IMR-90 (cell line): Measurements from ENCODE around the gene PFDN6. TPM values are rescaled to one million over a fixed set of nuclear protein-coding genes. Genes with fewer than 3 reads are reported as not detected.
"Not testable (repeated sequence)": the region's sequence is repeated elsewhere in the genome, so short reads cannot be mapped to it uniquely, and the experiment has no call there.

Experiments used
- ATAC-seq: fragments of 200-7000 bp; cut with Tn5 transposase; 2 replicates; pipeline ENCODE4 v1.9.1; 2020; ENCODE audit warnings: low read depth, mild to moderate bottlenecking, moderate library complexity
- BruUV-seq: library from RNA; stranded (reverse); fragments of 400-500 nt; replicated peaks from 2 replicates; lab custom pipeline; 2021; lab: Mats Ljungman, UMichigan
- CTCF ChIA-PET: fragments of 300-600 bp; formaldehyde crosslinking; extraction: SDS; loops from one replicate; lab custom pipeline; 2021; ENCODE audit warnings: antibody characterized with exemption; lab: Yijun Ruan, JAX
- POLR2A ChIA-PET: fragments of 300-600 bp; sonication (Branson Sonifier 250); formaldehyde crosslinking; loops from one replicate; lab custom pipeline; 2022; ENCODE audit warnings: antibody characterized with exemption; ENCODE audit not compliant: unreplicated experiment; lab: Charles Lee
- DNase-seq: peaks from one replicate; pipeline ENCODE4 v3.0.0; 2013
- H2AFZ ChIP-seq: replicated peaks from 2 replicates; pipeline ENCODE3; 2013; ENCODE audit warnings: low read length, mild to moderate bottlenecking; ENCODE audit not compliant: poor library complexity
- H2AK5ac ChIP-seq: 2 replicates; pipeline ENCODE4 v1.6.1; 2013; ENCODE audit warnings: low read depth, low read length, inconsistent platforms
- H2AK9ac ChIP-seq: replicated peaks from 2 replicates; pipeline ENCODE3; 2013; ENCODE audit warnings: mild to moderate bottlenecking, low read depth, low read length, moderate library complexity; ENCODE audit not compliant: poor library complexity
- H2BK120ac ChIP-seq: 2 replicates; pipeline ENCODE4 v1.6.1; 2013; ENCODE audit warnings: low read depth, low read length, inconsistent platforms
- H2BK15ac ChIP-seq: 3 replicates; pipeline ENCODE4 v1.6.1; 2013; ENCODE audit warnings: low read depth, low read length, inconsistent platforms
- H2BK20ac ChIP-seq: 2 replicates; pipeline ENCODE4 v1.6.1; 2013; ENCODE audit warnings: low read depth, mild to moderate bottlenecking, inconsistent platforms, low read length, moderate library complexity
- H2BK5ac ChIP-seq: 2 replicates; pipeline ENCODE4 v1.6.1; 2013; ENCODE audit warnings: mild to moderate bottlenecking, low read depth, low read length, inconsistent platforms; ENCODE audit not compliant: poor library complexity, severe bottlenecking
- H3K14ac ChIP-seq: replicated peaks from 2 replicates; pipeline ENCODE4 v1.6.1; 2013; ENCODE audit warnings: low read depth, low read length, inconsistent platforms
- H3K18ac ChIP-seq: 2 replicates; pipeline ENCODE4 v1.6.1; 2013; ENCODE audit warnings: low read depth, low read length, control low read depth
- H3K23ac ChIP-seq: 2 replicates; pipeline ENCODE4 v1.6.1; 2013; ENCODE audit warnings: low read depth, low read length, inconsistent platforms
- H3K27ac ChIP-seq: 2 replicates; pipeline ENCODE4 v1.5.1; 2013; ENCODE audit warnings: mild to moderate bottlenecking, control low read depth, low read length; ENCODE audit not compliant: insufficient read depth
- H3K27me3 ChIP-seq: 2 replicates; pipeline ENCODE4 v1.6.1; 2013; ENCODE audit warnings: low read length; ENCODE audit not compliant: control insufficient read depth, insufficient read depth
- H3K36me3 ChIP-seq: 2 replicates; pipeline ENCODE4 v1.6.1; 2013; ENCODE audit warnings: low read length, mixed read lengths; ENCODE audit not compliant: control insufficient read depth, insufficient read depth
- H3K4ac ChIP-seq: 2 replicates; pipeline ENCODE4 v1.6.1; 2013; ENCODE audit warnings: low read depth, low read length, inconsistent platforms
- H3K4me1 ChIP-seq: 2 replicates; pipeline ENCODE4 v1.6.1; 2013; ENCODE audit warnings: low read length, mixed read lengths; ENCODE audit not compliant: control insufficient read depth, insufficient read depth
- H3K4me2 ChIP-seq: 2 replicates; pipeline ENCODE4 v1.6.1; 2013; ENCODE audit warnings: low read depth, mild to moderate bottlenecking, control low read depth, low read length, moderate library complexity
- H3K4me3 ChIP-seq: 2 replicates; pipeline ENCODE4 v1.5.1; 2013; ENCODE audit warnings: low read depth, mild to moderate bottlenecking, control low read depth, low read length, moderate library complexity; ENCODE audit not compliant: insufficient read depth
- H3K56ac ChIP-seq: 2 replicates; pipeline ENCODE4 v1.6.1; 2013; ENCODE audit warnings: low read length, inconsistent platforms; ENCODE audit not compliant: insufficient read depth; ENCODE audit errors: extremely low read depth
- H3K79me1 ChIP-seq, 2 experiments: 2 replicates each; pipeline ENCODE4 v1.6.1; 2013; ENCODE audit warnings: low read length in 2 of 2, inconsistent platforms in 1 of 2, low read depth in 1 of 2
- H3K9ac ChIP-seq: 2 replicates; pipeline ENCODE4 v1.6.1; 2013; ENCODE audit warnings: low read depth, low read length, control low read depth
- H3K9me1 ChIP-seq: 2 replicates; pipeline ENCODE4 v1.6.1; 2013; ENCODE audit warnings: low read length, inconsistent platforms; ENCODE audit not compliant: insufficient read depth
- H3K9me3 ChIP-seq: 2 replicates; pipeline ENCODE4 v1.6.1; 2013; ENCODE audit warnings: low read length; ENCODE audit not compliant: control insufficient read depth, insufficient read depth
- H4K20me1 ChIP-seq: 2 replicates; pipeline ENCODE4 v1.6.1; 2013; ENCODE audit warnings: low read length, inconsistent platforms; ENCODE audit not compliant: insufficient read depth
- H4K5ac ChIP-seq: 2 replicates; pipeline ENCODE4 v1.6.1; 2013; ENCODE audit warnings: mild to moderate bottlenecking, low read depth, low read length, control low read depth
- H4K8ac ChIP-seq, 2 experiments: 2 replicates each; pipeline ENCODE4 v1.6.1; 2013; ENCODE audit warnings: low read depth in 2 of 2, low read length in 2 of 2, control low read depth in 1 of 2, inconsistent platforms in 1 of 2
- H4K91ac ChIP-seq: 2 replicates; pipeline ENCODE4 v1.6.1; 2013; ENCODE audit warnings: low read depth, low read length, inconsistent platforms; ENCODE audit not compliant: insufficient read depth
- WGBS, 2 experiments: methylation state at CpG; one replicate each; pipeline versions ENCODE4 v1.1.5 to v1.1.7; 2013; ENCODE audit warnings: missing lambda C conversion rate in 2 of 2; ENCODE audit not compliant: insufficient read length in 1 of 2; ENCODE audit errors: extremely low coverage in 2 of 2; 5-methylcytosine and 5-hydroxymethylcytosine counted together
- dilution Hi-C: fragments of 300-500 bp; cut with HindIII; formaldehyde crosslinking; loops from one replicate; pipeline ENCODE4 v1.14.3; 2018; ENCODE audit warnings: low sequenced_read_pairs; ENCODE audit not compliant: unreplicated experiment
- in situ Hi-C: fragments of 300-500 bp; cut with MboI; formaldehyde crosslinking; loops from 3 replicates; pipeline ENCODE4 v1.14.3; 2019; ENCODE audit warnings: low sequenced_read_pairs, inconsistent platforms, mixed read lengths
- intact Hi-C: fragments of 100-400 bp; cut with micrococcal nuclease; formaldehyde crosslinking; loops from 2 replicates; pipeline ENCODE4 v1.10.0; 2022
- polyA plus RNA-seq, 3 experiments: library from polyadenylated mRNA; depleted of rRNA; stranded (reverse); fragments of >200 nt; gene quantifications; 2 replicates each; pipeline ENCODE4 v1.2.3, GENCODE V29; 2012; ENCODE audit warnings: low replicate concordance in 1 of 3
- total RNA-seq: library from RNA; depleted of rRNA; stranded (reverse); fragments of >200 nt; gene quantifications from 2 replicates; pipeline ENCODE4 v1.2.3, GENCODE V29; 2012

The PFDN6 gene
- total and polyA plus RNA-seq, 2 of the 4 experiments (the other 2 are of a cell fraction): 24.4 to 92.1 TPM

GRCh38 chr6:33262490-33262889 lies 26.9 kb upstream of the PFDN6 start:
- H4K8ac ChIP-seq, H3K9ac ChIP-seq, H3K4ac ChIP-seq, H2BK120ac ChIP-seq, H3K27me3 ChIP-seq, DNase-seq, BruUV-seq, H2BK20ac ChIP-seq, H2AFZ ChIP-seq, H2AK9ac ChIP-seq, ATAC-seq, H2BK15ac ChIP-seq, H3K23ac ChIP-seq, H3K14ac ChIP-seq, intact Hi-C loops, dilution Hi-C loops, H4K5ac ChIP-seq, in situ Hi-C loops, POLR2A ChIA-PET, H4K20me1 ChIP-seq, H3K4me1 ChIP-seq, H3K4me3 ChIP-seq, H4K91ac ChIP-seq, H3K27ac ChIP-seq, H3K79me1 ChIP-seq, H3K4me2 ChIP-seq, H3K9me1 ChIP-seq, H3K9me3 ChIP-seq, H3K18ac ChIP-seq, H2AK5ac ChIP-seq, H3K56ac ChIP-seq, H2BK5ac ChIP-seq: not testable (repeated sequence)
- CTCF ChIA-PET: interaction anchor here (0.6 kb wide), 1 partner anchor 12 kb away, joined by 3 read pairs; no protein-coding TSS in a partner anchor
- WGBS, 2 experiments: no CpG with 5 or more reads among the region's 3 CpGs
- H3K36me3 ChIP-seq: peaks cover 47% of the 10 kb centered on the region
